ENCODE data around the gene TSNAXIP1. TPM values are rescaled to one million over a fixed set of nuclear protein-coding genes. Genes with fewer than 3 reads are reported as not detected.

The TSNAXIP1 gene
- total and polyA plus RNA-seq, 4 donors: 0.09 to 1.5 (median 0.69) TPM

- H3K9ac ChIP-seq (ENCODE audit: low read depth in 1 of 2, low read length in 2 of 2): no peak overlapping the region
- H3K4me3 ChIP-seq (ENCODE audit: low read depth in 1 of 3, low read length in 3 of 3): no peak overlapping the region
- H3K4me1 ChIP-seq (ENCODE audit: control insufficient read depth in 4 of 4, insufficient read depth in 4 of 4, low read length in 3 of 4): peaks cover 2 to 29% (median 16%) of the 10 kb centered on the region in 4 donors
- WGBS: 78% methylated on average over 7 of the region's 7 CpGs
- TF ChIP-seq RAD21 (IDR thresholded peaks at IDR 0.05) (no peak), GABPA (IDR thresholded peaks at IDR 0.05 in 1 of 2, conservative IDR thresholded peaks at IDR 0.05 in 1 of 2) (no peak), HNF4A (conservative IDR thresholded peaks at IDR 0.05) (no peak), ZBTB33 (IDR thresholded peaks at IDR 0.05) (no peak), YY1 (IDR thresholded peaks at IDR 0.05) (no peak), HNF4G (IDR thresholded peaks at IDR 0.05) (no peak)
- TF ChIP-seq, protein P1, sequence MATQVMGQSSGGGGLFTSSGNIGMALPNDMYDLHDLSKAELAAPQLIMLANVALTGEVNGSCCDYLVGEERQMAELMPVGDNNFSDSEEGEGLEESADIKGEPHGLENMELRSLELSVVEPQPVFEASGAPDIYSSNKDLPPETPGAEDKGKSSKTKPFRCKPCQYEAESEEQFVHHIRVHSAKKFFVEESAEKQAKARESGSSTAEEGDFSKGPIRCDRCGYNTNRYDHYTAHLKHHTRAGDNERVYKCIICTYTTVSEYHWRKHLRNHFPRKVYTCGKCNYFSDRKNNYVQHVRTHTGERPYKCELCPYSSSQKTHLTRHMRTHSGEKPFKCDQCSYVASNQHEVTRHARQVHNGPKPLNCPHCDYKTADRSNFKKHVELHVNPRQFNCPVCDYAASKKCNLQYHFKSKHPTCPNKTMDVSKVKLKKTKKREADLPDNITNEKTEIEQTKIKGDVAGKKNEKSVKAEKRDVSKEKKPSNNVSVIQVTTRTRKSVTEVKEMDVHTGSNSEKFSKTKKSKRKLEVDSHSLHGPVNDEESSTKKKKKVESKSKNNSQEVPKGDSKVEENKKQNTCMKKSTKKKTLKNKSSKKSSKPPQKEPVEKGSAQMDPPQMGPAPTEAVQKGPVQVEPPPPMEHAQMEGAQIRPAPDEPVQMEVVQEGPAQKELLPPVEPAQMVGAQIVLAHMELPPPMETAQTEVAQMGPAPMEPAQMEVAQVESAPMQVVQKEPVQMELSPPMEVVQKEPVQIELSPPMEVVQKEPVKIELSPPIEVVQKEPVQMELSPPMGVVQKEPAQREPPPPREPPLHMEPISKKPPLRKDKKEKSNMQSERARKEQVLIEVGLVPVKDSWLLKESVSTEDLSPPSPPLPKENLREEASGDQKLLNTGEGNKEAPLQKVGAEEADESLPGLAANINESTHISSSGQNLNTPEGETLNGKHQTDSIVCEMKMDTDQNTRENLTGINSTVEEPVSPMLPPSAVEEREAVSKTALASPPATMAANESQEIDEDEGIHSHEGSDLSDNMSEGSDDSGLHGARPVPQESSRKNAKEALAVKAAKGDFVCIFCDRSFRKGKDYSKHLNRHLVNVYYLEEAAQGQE (IDR thresholded peaks at IDR 0.05): no peak
- H3K27me3 ChIP-seq (ENCODE audit: control insufficient read depth in 4 of 4, insufficient read depth in 4 of 4, low read length in 3 of 4): no peaks in the 10 kb centered on the region
- no peaks in the 10 kb centered on the region for H3K9me3 ChIP-seq (ENCODE audit: control insufficient read depth in 4 of 4, low read length in 3 of 4)
- no peak for DNase-seq (ENCODE audit: low spot score)
- no peak overlapping the region for H3K27ac ChIP-seq (ENCODE audit: low read depth in 1 of 2, low read length in 2 of 2)
- H3K36me3 ChIP-seq (ENCODE audit: control insufficient read depth in 4 of 4, insufficient read depth in 3 of 4, low read depth in 1 of 4, low read length in 3 of 4): peaks cover 0 to 12% (median 2%) of the 10 kb centered on the region in 4 donors
Measured at GRCh38 chr16:67764158-67764667, 42.5 kb upstream of the TSNAXIP1 start.

- no peak for TF ChIP-seq RXRA (IDR thresholded peaks at IDR 0.05)
- TF ChIP-seq TAF1 (conservative IDR thresholded peaks at IDR 0.05): no peak
- TF ChIP-seq EGR1 (IDR thresholded peaks at IDR 0.05; ENCODE audit: low read depth in 2 of 2): no peak
- no peak for TF ChIP-seq NR2F2 (IDR thresholded peaks at IDR 0.05)
Measured at GRCh38 chr16:67766291-67766690, 40.4 kb upstream of the TSNAXIP1 start.

DNA sequence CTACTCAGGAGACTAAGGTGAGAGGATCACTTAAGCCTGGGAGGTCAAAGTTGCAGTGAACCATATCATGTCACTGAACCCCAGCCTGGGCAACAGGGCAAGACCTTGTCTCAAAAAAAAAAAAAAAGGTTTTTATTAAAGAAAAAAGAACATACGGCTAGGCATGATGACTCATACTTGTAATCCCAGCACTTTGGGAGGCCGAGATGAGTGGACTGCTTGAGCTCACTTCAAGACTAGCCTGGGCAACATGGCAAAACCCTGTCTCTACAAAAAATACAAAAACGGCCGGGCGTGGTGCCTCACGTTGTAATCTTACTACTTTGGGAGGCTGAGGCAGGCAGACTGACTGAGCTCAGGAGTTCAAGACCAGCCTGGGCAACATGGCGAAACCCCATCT is 38.7 kb upstream of the TSNAXIP1 start:
- WGBS: 89% methylated on average over 7 of the region's 7 CpGs
- Histone ChIP-seq H3K4me1 (ENCODE audit: control insufficient read depth in 4 of 4, insufficient read depth in 4 of 4, low read length in 3 of 4) (peaks cover 7 to 29% (median 25%) of the 10 kb centered on the region in 4 donors), H3K4me3 (ENCODE audit: low read depth in 1 of 3, low read length in 3 of 3) (no peak overlapping the region), H3K9ac (ENCODE audit: low read depth in 1 of 2, low read length in 2 of 2) (no peak overlapping the region), H3K27ac (ENCODE audit: low read depth in 1 of 2, low read length in 2 of 2) (peak overlapping the region in 1 of 2 donors; percentile 8), H3K27me3 (ENCODE audit: control insufficient read depth in 4 of 4, insufficient read depth in 4 of 4, low read length in 3 of 4) (no peaks in the 10 kb centered on the region), H3K9me3 (ENCODE audit: control insufficient read depth in 4 of 4, low read length in 3 of 4) (no peaks in the 10 kb centered on the region), H3K36me3 (ENCODE audit: control insufficient read depth in 4 of 4, insufficient read depth in 3 of 4, low read depth in 1 of 4, low read length in 3 of 4) (peaks cover 0 to 9% (median 0%) of the 10 kb centered on the region in 4 donors)
- TF ChIP-seq, protein P2, sequence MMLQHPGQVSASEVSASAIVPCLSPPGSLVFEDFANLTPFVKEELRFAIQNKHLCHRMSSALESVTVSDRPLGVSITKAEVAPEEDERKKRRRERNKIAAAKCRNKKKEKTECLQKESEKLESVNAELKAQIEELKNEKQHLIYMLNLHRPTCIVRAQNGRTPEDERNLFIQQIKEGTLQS (IDR thresholded peaks at IDR 0.05): no peak
- peak in 1 of 2 donors; percentile 12 for TF ChIP-seq HNF4A (conservative IDR thresholded peaks at IDR 0.05)
- no peak for DNase-seq (ENCODE audit: low spot score)

More at GRCh38 chr16:67766291-67766690, 40.4 kb upstream of the TSNAXIP1 start:
- Histone ChIP-seq H3K36me3 (ENCODE audit: control insufficient read depth in 4 of 4, insufficient read depth in 3 of 4, low read depth in 1 of 4, low read length in 3 of 4) (peaks cover 0 to 12% (median 0%) of the 10 kb centered on the region in 4 donors), H3K4me3 (ENCODE audit: low read depth in 1 of 3, low read length in 3 of 3) (no peak overlapping the region), H3K9me3 (ENCODE audit: control insufficient read depth in 4 of 4, low read length in 3 of 4) (no peaks in the 10 kb centered on the region), H3K9ac (ENCODE audit: low read depth in 1 of 2, low read length in 2 of 2) (no peak overlapping the region), H3K27ac (ENCODE audit: low read depth in 1 of 2, low read length in 2 of 2) (no peak overlapping the region), H3K4me1 (ENCODE audit: control insufficient read depth in 4 of 4, insufficient read depth in 4 of 4, low read length in 3 of 4) (peaks cover 1 to 18% (median 11%) of the 10 kb centered on the region in 4 donors), H3K27me3 (ENCODE audit: control insufficient read depth in 4 of 4, insufficient read depth in 4 of 4, low read length in 3 of 4) (no peaks in the 10 kb centered on the region)
- 93% methylated on average over 4 of the region's 4 CpGs for WGBS
- no peak for DNase-seq (ENCODE audit: low spot score)
